Tibial nerve (tissue), 4 donors: Measurements from ENCODE around the gene COL8A1.

Experiments
- CTCF ChIP-seq, 5 experiments: fragments of 200-600 bp in 3 of 5; fragments of 450-650 bp in 2 of 5; sonication (generic) in 3 of 5; IDR thresholded peaks; one replicate each; pipeline ENCODE4 v1.5.1; 2016 to 2019; ENCODE audit warnings: antibody characterized with exemption in 5 of 5, mild to moderate bottlenecking in 3 of 5, moderate library complexity in 2 of 5
- EP300 ChIP-seq, 2 donors: sonication (generic); formaldehyde crosslinking; IDR thresholded peaks; one replicate each; pipeline ENCODE4 v1.6.1; 2017; ENCODE audit warnings: antibody characterized with exemption in 2 of 2, mild to moderate bottlenecking in 1 of 2
- POLR2A ChIP-seq, 2 donors: fragments of 450-650 bp; IDR thresholded peaks; one replicate each; pipeline ENCODE4 v1.6.1; 2017; ENCODE audit warnings: antibody characterized with exemption in 2 of 2, mild to moderate bottlenecking in 2 of 2, moderate library complexity in 2 of 2

- TF ChIP-seq CTCF (IDR thresholded peaks at IDR 0.05) (no peak), POLR2A (IDR thresholded peaks at IDR 0.05) (no peak), EP300 (IDR thresholded peaks at IDR 0.05) (no peak)
Observed at GRCh38 chr3:99625643-99626416, 12.6 kb upstream of the COL8A1 start.
